ENCODE results near the gene MRM1.

MRM1 gene

GRCh38 chr17:36611345-36612072 is 10.1 kb downstream of the MRM1 start:
- DNase-seq (ENCODE audit: low spot score): no peak
- TF ChIP-seq CTCF (IDR thresholded peaks at IDR 0.05; ENCODE audit: extremely low read depth, missing control alignments): no peak

GRCh38 chr17:36612323-36612722 is 10.9 kb downstream of the MRM1 start:
- DNase-seq (ENCODE audit: low spot score): no peak
- no peak for TF ChIP-seq CTCF (IDR thresholded peaks at IDR 0.05; ENCODE audit: extremely low read depth, missing control alignments)

GRCh38 chr17:36613155-36613554 is 11.8 kb downstream of the MRM1 start:
- DNase-seq (ENCODE audit: low spot score): no peak

GRCh38 chr17:36614081-36614480 is 12.7 kb downstream of the MRM1 start:
- TF ChIP-seq CTCF (IDR thresholded peaks at IDR 0.05; ENCODE audit: extremely low read depth, missing control alignments): no peak
- no peak for DNase-seq (ENCODE audit: low spot score)

More at GRCh38 chr17:36613155-36613554, 11.8 kb downstream of the MRM1 start:
- no peak for TF ChIP-seq CTCF (IDR thresholded peaks at IDR 0.05; ENCODE audit: extremely low read depth, missing control alignments)

GRCh38 chr17:36614933-36615332 is 13.6 kb downstream of the MRM1 start:
- TF ChIP-seq CTCF (IDR thresholded peaks at IDR 0.05; ENCODE audit: extremely low read depth, missing control alignments): no peak
- no peak for DNase-seq (ENCODE audit: low spot score)

GRCh38 chr17:36616061-36617029 is 15.0 kb downstream of the MRM1 start:
- no peak for DNase-seq (ENCODE audit: low spot score)
- no peak for TF ChIP-seq CTCF (IDR thresholded peaks at IDR 0.05; ENCODE audit: extremely low read depth, missing control alignments)

- no peak for DNase-seq (ENCODE audit: low spot score)
- no peak for TF ChIP-seq CTCF (IDR thresholded peaks at IDR 0.05; ENCODE audit: extremely low read depth, missing control alignments)
These were observed 16.4 kb downstream of the MRM1 start for GRCh38 chr17:36617773-36618172.
